Measurements from ENCODE around the gene SLC34A1.

- TF ChIP-seq CTCF (IDR thresholded peaks at IDR 0.05; ENCODE audit: low read depth, low read length, missing input control) (no peak), REST (IDR thresholded peaks at IDR 0.05) (no peak), RAD21 (IDR thresholded peaks at IDR 0.05) (no peak), TAF1 (conservative IDR thresholded peaks at IDR 0.05) (no peak), MAX (IDR thresholded peaks at IDR 0.05) (no peak), EGR1 (IDR thresholded peaks at IDR 0.05; ENCODE audit: low read depth in 2 of 2) (no peak), ATF3 (IDR thresholded peaks at IDR 0.05) (no peak), SP1 (IDR thresholded peaks at IDR 0.05) (no peak)
Measured at GRCh38 chr5:177434942-177435738, 50.9 kb downstream of the SLC34A1 start.
